GM12875 (cell line): ENCODE measurements around the gene NDST4.

Experiments used
- H3K4me3 ChIP-seq: one replicate; pipeline ENCODE4 v1.5.1; 2011; ENCODE audit warnings: low read depth, low read length, control low read depth
- CTCF ChIP-seq: IDR thresholded peaks from 2 replicates; pipeline ENCODE4 v1.5.1; 2011; ENCODE audit warnings: low read depth, mild to moderate bottlenecking, control low read depth, inconsistent platforms, low read length, moderate library complexity, borderline replicate concordance; ENCODE audit not compliant: insufficient read depth

The NDST4 gene

GRCh38 chr4:114815760-114816159 lies 297.7 kb downstream of the NDST4 start:
- TF ChIP-seq CTCF: no peak
- no peak overlapping the region for H3K4me3 ChIP-seq

GRCh38 chr4:114813961-114814360 lies 299.5 kb downstream of the NDST4 start:
- no peak overlapping the region for H3K4me3 ChIP-seq
- TF ChIP-seq CTCF: no peak

GRCh38 chr4:114811564-114812301 lies 301.7 kb downstream of the NDST4 start:
- no peak overlapping the region for H3K4me3 ChIP-seq
- no peak for TF ChIP-seq CTCF

GRCh38 chr4:114807759-114808404 lies 305.5 kb downstream of the NDST4 start:
- peak; percentile 93 for TF ChIP-seq CTCF
- H3K4me3 ChIP-seq: no peak overlapping the region

- no peak overlapping the region for H3K4me3 ChIP-seq
Measured at GRCh38 chr4:114807357-114807756, 306.1 kb downstream of the NDST4 start.

GRCh38 chr4:114791976-114792375 lies 321.4 kb downstream of the NDST4 start:
- no peak for TF ChIP-seq CTCF
- H3K4me3 ChIP-seq: no peak overlapping the region

More at GRCh38 chr4:114807357-114807756, 306.1 kb downstream of the NDST4 start:
- TF ChIP-seq CTCF: no peak

- TF ChIP-seq CTCF: no peak
- no peak overlapping the region for H3K4me3 ChIP-seq
Measured at GRCh38 chr4:114785570-114785969, 327.9 kb downstream of the NDST4 start.
